ENCODE data around the gene ZNF786.
"Not testable (repeated sequence)": the region's sequence is repeated elsewhere in the genome, so short reads cannot be mapped to it uniquely, and the experiment has no call there.

Gene ZNF786

GRCh38 chr7:149090397-149091195, at the start of gene ZNF786:
ZNF786 (minus strand) TSS chr7:149090718; CDS start chr7:149090640, 78 bp downstream.
- peak; percentile 94 to 97 for DNase-seq

GRCh38 chr7:149136118-149136517, 45.6 kb upstream of the ZNF786 start:
- no peak for DNase-seq

- DNase-seq, result no peak
Observed at GRCh38 chr7:149133028-149133710, 42.7 kb upstream of the ZNF786 start.

- no peak for DNase-seq
Observed at GRCh38 chr7:149130572-149131198, 40.2 kb upstream of the ZNF786 start.

- DNase-seq, result peak; percentile 87
Observed at GRCh38 chr7:149126662-149127266, 36.2 kb upstream of the ZNF786 start.

GRCh38 chr7:149125863-149126661, 35.5 kb upstream of the ZNF786 start, which contains the start of gene ZNF425:
ZNF425 (minus strand) TSS chr7:149126324; CDS start chr7:149126213, 111 bp downstream.
- peak; percentile 96 to 98 for DNase-seq

- DNase-seq, result no peak
Observed at GRCh38 chr7:149125189-149125862, 34.8 kb upstream of the ZNF786 start.

- DNase-seq, result no peak
Observed at GRCh38 chr7:149109969-149110368, 19.5 kb upstream of the ZNF786 start.

- no peak for DNase-seq
Observed at GRCh38 chr7:149104749-149105148, 14.2 kb upstream of the ZNF786 start.

- no peak for DNase-seq
Observed at GRCh38 chr7:149104214-149104613, 13.7 kb upstream of the ZNF786 start.

GRCh38 chr7:149103424-149103823, 12.9 kb upstream of the ZNF786 start:
- no peak for DNase-seq

- DNase-seq, result no peak
Observed at GRCh38 chr7:149102666-149103065, 12.1 kb upstream of the ZNF786 start.

GRCh38 chr7:149100821-149101220, 10.3 kb upstream of the ZNF786 start:
- no peak for DNase-seq

- no peak for DNase-seq
Observed at GRCh38 chr7:149099058-149099457, 8.5 kb upstream of the ZNF786 start.

GRCh38 chr7:149097088-149097487, 6.6 kb upstream of the ZNF786 start:
- no peak for DNase-seq

- DNase-seq, result no peak
Observed at GRCh38 chr7:149093228-149093627, 2.7 kb upstream of the ZNF786 start.

GRCh38 chr7:149092244-149092643, 1.7 kb upstream of the ZNF786 start:
- not testable (repeated sequence) for DNase-seq

GRCh38 chr7:149087376-149087775, 3.1 kb downstream of the ZNF786 start:
- DNase-seq, result no peak

GRCh38 chr7:149085866-149086265, 4.7 kb downstream of the ZNF786 start:
- no peak for DNase-seq

GRCh38 chr7:149084407-149084806, 6.1 kb downstream of the ZNF786 start:
- DNase-seq, result no peak

GRCh38 chr7:149081914-149082313, 8.6 kb downstream of the ZNF786 start:
- DNase-seq, result no peak

- no peak for DNase-seq
Observed at GRCh38 chr7:149077594-149077993, 12.9 kb downstream of the ZNF786 start.
